ENCODE measurements around the gene PCDH18.

DNA sequence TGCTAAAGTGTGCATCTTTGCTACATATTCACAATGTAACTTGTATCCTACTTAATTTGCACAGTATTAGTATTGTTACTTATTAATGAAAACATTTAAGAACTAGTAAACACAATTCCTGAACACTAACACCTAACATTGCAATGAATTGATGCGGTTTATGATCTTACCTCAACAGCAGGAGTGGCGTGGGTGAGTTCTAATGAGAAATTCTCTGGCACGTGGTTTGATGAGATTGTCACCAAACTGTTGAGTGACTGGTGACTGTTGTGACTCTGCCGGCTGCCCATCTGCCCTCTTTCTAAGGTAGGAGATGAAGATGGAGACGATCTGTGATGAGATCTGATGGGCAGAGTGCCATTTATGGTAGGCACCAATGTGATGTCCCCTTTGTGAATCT, 2.9 kb downstream of the PCDH18 start:
- TF ChIP-seq, protein P1, sequence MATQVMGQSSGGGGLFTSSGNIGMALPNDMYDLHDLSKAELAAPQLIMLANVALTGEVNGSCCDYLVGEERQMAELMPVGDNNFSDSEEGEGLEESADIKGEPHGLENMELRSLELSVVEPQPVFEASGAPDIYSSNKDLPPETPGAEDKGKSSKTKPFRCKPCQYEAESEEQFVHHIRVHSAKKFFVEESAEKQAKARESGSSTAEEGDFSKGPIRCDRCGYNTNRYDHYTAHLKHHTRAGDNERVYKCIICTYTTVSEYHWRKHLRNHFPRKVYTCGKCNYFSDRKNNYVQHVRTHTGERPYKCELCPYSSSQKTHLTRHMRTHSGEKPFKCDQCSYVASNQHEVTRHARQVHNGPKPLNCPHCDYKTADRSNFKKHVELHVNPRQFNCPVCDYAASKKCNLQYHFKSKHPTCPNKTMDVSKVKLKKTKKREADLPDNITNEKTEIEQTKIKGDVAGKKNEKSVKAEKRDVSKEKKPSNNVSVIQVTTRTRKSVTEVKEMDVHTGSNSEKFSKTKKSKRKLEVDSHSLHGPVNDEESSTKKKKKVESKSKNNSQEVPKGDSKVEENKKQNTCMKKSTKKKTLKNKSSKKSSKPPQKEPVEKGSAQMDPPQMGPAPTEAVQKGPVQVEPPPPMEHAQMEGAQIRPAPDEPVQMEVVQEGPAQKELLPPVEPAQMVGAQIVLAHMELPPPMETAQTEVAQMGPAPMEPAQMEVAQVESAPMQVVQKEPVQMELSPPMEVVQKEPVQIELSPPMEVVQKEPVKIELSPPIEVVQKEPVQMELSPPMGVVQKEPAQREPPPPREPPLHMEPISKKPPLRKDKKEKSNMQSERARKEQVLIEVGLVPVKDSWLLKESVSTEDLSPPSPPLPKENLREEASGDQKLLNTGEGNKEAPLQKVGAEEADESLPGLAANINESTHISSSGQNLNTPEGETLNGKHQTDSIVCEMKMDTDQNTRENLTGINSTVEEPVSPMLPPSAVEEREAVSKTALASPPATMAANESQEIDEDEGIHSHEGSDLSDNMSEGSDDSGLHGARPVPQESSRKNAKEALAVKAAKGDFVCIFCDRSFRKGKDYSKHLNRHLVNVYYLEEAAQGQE (IDR thresholded peaks at IDR 0.05): no peak
- no peak for TF ChIP-seq YY1 (IDR thresholded peaks at IDR 0.05)
- TF ChIP-seq, protein P2, sequence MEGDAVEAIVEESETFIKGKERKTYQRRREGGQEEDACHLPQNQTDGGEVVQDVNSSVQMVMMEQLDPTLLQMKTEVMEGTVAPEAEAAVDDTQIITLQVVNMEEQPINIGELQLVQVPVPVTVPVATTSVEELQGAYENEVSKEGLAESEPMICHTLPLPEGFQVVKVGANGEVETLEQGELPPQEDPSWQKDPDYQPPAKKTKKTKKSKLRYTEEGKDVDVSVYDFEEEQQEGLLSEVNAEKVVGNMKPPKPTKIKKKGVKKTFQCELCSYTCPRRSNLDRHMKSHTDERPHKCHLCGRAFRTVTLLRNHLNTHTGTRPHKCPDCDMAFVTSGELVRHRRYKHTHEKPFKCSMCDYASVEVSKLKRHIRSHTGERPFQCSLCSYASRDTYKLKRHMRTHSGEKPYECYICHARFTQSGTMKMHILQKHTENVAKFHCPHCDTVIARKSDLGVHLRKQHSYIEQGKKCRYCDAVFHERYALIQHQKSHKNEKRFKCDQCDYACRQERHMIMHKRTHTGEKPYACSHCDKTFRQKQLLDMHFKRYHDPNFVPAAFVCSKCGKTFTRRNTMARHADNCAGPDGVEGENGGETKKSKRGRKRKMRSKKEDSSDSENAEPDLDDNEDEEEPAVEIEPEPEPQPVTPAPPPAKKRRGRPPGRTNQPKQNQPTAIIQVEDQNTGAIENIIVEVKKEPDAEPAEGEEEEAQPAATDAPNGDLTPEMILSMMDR (IDR thresholded peaks at IDR 0.05; ENCODE audit: low read depth, low read length, missing input control): no peak
- TF ChIP-seq, protein P3, sequence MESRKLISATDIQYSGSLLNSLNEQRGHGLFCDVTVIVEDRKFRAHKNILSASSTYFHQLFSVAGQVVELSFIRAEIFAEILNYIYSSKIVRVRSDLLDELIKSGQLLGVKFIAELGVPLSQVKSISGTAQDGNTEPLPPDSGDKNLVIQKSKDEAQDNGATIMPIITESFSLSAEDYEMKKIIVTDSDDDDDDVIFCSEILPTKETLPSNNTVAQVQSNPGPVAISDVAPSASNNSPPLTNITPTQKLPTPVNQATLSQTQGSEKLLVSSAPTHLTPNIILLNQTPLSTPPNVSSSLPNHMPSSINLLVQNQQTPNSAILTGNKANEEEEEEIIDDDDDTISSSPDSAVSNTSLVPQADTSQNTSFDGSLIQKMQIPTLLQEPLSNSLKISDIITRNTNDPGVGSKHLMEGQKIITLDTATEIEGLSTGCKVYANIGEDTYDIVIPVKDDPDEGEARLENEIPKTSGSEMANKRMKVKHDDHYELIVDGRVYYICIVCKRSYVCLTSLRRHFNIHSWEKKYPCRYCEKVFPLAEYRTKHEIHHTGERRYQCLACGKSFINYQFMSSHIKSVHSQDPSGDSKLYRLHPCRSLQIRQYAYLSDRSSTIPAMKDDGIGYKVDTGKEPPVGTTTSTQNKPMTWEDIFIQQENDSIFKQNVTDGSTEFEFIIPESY (IDR thresholded peaks at IDR 0.05): no peak

Data from liver (tissue), 2 donors.